OCI-LY3 (cell line): ENCODE results near the gene CAMK2B.

ENCODE experiments used
- EZH2phosphoT487 ChIP-seq: fragments of 200-600 bp; shearing (Covaris generic); IDR thresholded peaks from 2 replicates; pipeline ENCODE4 v1.6.1; 2018; ENCODE audit warnings: antibody characterized with exemption, mixed run types, low read depth
- TF ChIP-seq, protein P1 (sequence below): fragments of 200-600, 300-600 bp; sonication (generic); IDR thresholded peaks from 2 replicates; pipeline ENCODE4 v1.5.1; 2014; ENCODE audit warnings: antibody characterized with exemption, low read length, low read depth

DNA sequence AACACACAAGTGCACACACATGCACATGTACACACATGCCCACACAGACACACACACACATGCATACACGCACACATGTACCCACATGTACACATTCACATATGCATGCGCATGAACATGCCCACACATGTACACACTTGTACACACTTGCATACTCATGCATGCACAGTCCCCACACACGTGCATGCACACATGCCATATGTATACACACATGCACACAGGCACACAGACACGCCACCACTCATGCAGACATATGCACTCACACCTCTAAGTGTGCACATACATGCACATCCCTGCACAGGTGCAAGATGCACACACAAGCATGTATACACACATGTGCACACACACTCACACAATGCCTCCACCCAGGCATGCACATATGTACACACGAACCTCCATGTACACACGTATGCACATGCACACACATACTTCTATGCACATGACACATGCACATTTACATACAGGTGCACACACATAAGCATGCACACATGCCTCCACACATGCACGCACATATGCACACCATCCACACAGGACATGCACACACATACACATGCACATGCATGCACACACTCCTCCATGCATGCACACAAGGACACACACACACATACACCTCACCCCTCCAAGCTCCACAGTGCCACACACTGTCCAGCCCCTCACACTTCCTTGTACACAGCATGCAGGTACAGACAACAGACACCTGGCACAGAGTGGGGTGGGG lies 78.8 kb downstream of the CAMK2B start:
- TF ChIP-seq, protein P1, sequence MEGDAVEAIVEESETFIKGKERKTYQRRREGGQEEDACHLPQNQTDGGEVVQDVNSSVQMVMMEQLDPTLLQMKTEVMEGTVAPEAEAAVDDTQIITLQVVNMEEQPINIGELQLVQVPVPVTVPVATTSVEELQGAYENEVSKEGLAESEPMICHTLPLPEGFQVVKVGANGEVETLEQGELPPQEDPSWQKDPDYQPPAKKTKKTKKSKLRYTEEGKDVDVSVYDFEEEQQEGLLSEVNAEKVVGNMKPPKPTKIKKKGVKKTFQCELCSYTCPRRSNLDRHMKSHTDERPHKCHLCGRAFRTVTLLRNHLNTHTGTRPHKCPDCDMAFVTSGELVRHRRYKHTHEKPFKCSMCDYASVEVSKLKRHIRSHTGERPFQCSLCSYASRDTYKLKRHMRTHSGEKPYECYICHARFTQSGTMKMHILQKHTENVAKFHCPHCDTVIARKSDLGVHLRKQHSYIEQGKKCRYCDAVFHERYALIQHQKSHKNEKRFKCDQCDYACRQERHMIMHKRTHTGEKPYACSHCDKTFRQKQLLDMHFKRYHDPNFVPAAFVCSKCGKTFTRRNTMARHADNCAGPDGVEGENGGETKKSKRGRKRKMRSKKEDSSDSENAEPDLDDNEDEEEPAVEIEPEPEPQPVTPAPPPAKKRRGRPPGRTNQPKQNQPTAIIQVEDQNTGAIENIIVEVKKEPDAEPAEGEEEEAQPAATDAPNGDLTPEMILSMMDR = no peak
- TF ChIP-seq EZH2phosphoT487 = no peak
